ENCODE data around the gene CCDC27.
"Not testable (repeated sequence)": the region's sequence is repeated elsewhere in the genome, so short reads cannot be mapped to it uniquely, and the experiment has no call there.

GRCh38 chr1:3804627-3804944 lies 52.3 kb downstream of the CCDC27 start:
- TF ChIP-seq CTCF, POLR2A, EP300, POLR2AphosphoS5 (IDR thresholded peaks at IDR 0.05): not testable (repeated sequence)
